NCI-H2196 (cell line): ENCODE measurements around the gene FGF16.
"Not testable (repeated sequence)": the region's sequence is repeated elsewhere in the genome, so short reads cannot be mapped to it uniquely, and the experiment has no call there.

Experiments used
- DNase-seq: peaks from one replicate; lab custom pipeline; 2025; ENCODE audit not compliant: unreplicated experiment; lab: John Stamatoyannopoulos, UW

Gene FGF16

GRCh38 chrX:77446908-77447652, at the start of gene FGF16:
Gene FGF16, plus strand, starts transcription at chrX:77447389. Its CDS starts 286 bp downstream, at chrX:77447675.
- no peak for DNase-seq

- no peak for DNase-seq
These were observed 48.7 kb upstream of the FGF16 start for GRCh38 chrX:77398330-77398954.

- no peak for DNase-seq
These were observed 42.8 kb upstream of the FGF16 start for GRCh38 chrX:77404419-77404818.

GRCh38 chrX:77407821-77408220, 39.4 kb upstream of the FGF16 start:
- DNase-seq: not testable (repeated sequence)

- DNase-seq: no peak
These were observed 34.6 kb upstream of the FGF16 start for GRCh38 chrX:77412631-77413030.

- DNase-seq: no peak
These were observed 32.0 kb upstream of the FGF16 start for GRCh38 chrX:77415161-77415560.

- DNase-seq: no peak
These were observed 31.3 kb upstream of the FGF16 start for GRCh38 chrX:77415882-77416281.

- DNase-seq: no peak
These were observed 24.1 kb upstream of the FGF16 start for GRCh38 chrX:77422891-77423648.

- no peak for DNase-seq
These were observed 20.4 kb upstream of the FGF16 start for GRCh38 chrX:77426811-77427210.

GRCh38 chrX:77427611-77428010, 19.6 kb upstream of the FGF16 start:
- no peak for DNase-seq

- DNase-seq: no peak
These were observed 18.6 kb upstream of the FGF16 start for GRCh38 chrX:77428551-77428950.

GRCh38 chrX:77431227-77431626, 16.0 kb upstream of the FGF16 start:
- DNase-seq: no peak

GRCh38 chrX:77433001-77433400, 14.2 kb upstream of the FGF16 start:
- DNase-seq: no peak

- no peak for DNase-seq
These were observed 12.2 kb upstream of the FGF16 start for GRCh38 chrX:77434962-77435361.

- DNase-seq: no peak
These were observed 10.9 kb upstream of the FGF16 start for GRCh38 chrX:77436271-77436670.

GRCh38 chrX:77436682-77437081, 10.5 kb upstream of the FGF16 start:
- DNase-seq: no peak

GRCh38 chrX:77440330-77440729, 6.9 kb upstream of the FGF16 start:
- no peak for DNase-seq

GRCh38 chrX:77441033-77441432, 6.2 kb upstream of the FGF16 start:
- DNase-seq: no peak

GRCh38 chrX:77441479-77441878, 5.7 kb upstream of the FGF16 start:
- DNase-seq: no peak

- DNase-seq: no peak
These were observed 4.5 kb upstream of the FGF16 start for GRCh38 chrX:77442728-77443127.

- no peak for DNase-seq
These were observed 3.1 kb upstream of the FGF16 start for GRCh38 chrX:77444075-77444474.

- DNase-seq: no peak
These were observed 2.6 kb upstream of the FGF16 start for GRCh38 chrX:77444545-77444944.
